Activated naive CD8-positive, alpha-beta T cell treated with anti-CD3 and anti-CD28 coated beads, Interleukin-2, amount 50 U/mL, for 24 hours (primary cell): Measurements from ENCODE around the gene NME7.
"Not testable (repeated sequence)": the region's sequence is repeated elsewhere in the genome, so short reads cannot be mapped to it uniquely, and the experiment has no call there.

Experiments used
- ATAC-seq: fragments of 150-1000 bp; cut with Tn5 transposase; one replicate; pipeline ENCODE4 v1.10.0; 2021
- DNase-seq: peaks from one replicate; pipeline ENCODE4 v3.0.0; 2021
- H3K27ac Mint-ChIP-seq: one replicate; pipeline ENCODE4 v1.8.0; 2021; ENCODE audit warnings: mild to moderate bottlenecking, mixed read lengths
- H3K27me3 Mint-ChIP-seq: one replicate; pipeline ENCODE4 v1.8.0; 2021; ENCODE audit warnings: mixed read lengths
- H3K36me3 Mint-ChIP-seq: one replicate; pipeline ENCODE4 v1.8.0; 2021; ENCODE audit warnings: low read depth, mixed read lengths
- H3K4me1 Mint-ChIP-seq: one replicate; pipeline ENCODE4 v1.8.0; 2021; ENCODE audit warnings: mixed read lengths
- H3K4me3 Mint-ChIP-seq: one replicate; pipeline ENCODE4 v1.8.0; 2021; ENCODE audit warnings: mild to moderate bottlenecking, moderate library complexity, mixed read lengths
- H3K9me3 Mint-ChIP-seq: one replicate; pipeline ENCODE4 v1.8.0; 2021; ENCODE audit warnings: mixed read lengths

The NME7 gene

GRCh38 chr1:169367686-169368405, at the start of gene NME7, which contains the start of gene BLZF1:
Gene NME7, minus strand, starts transcription at chr1:169367797. Its CDS starts 87 bp downstream, at chr1:169367710.
Gene BLZF1, plus strand, starts transcription at chr1:169368195. Its CDS starts 1,328 bp downstream, at chr1:169369523.
- Mint-ChIP-seq H3K36me3 (peaks cover 9% of the 10 kb centered on the region), H3K9me3 (no peaks in the 10 kb centered on the region), H3K27me3 (no peaks in the 10 kb centered on the region), H3K4me1 (peaks cover 41% of the 10 kb centered on the region), H3K27ac (no peak within 1 kb of the TSS), H3K4me3 (no peak within 1 kb of the TSS)
- ATAC-seq = peak; percentile 93
- peak; percentile 97 for DNase-seq

- Mint-ChIP-seq H3K4me1 (no peaks in the 10 kb centered on the region), H3K27me3 (no peaks in the 10 kb centered on the region), H3K36me3 (no peaks in the 10 kb centered on the region), H3K27ac (no peak overlapping the region), H3K9me3 (peaks cover 21% of the 10 kb centered on the region), H3K4me3 (no peak overlapping the region)
- no peak for ATAC-seq
- no peak for DNase-seq
Observed at GRCh38 chr1:169414952-169415351, 47.4 kb upstream of the NME7 start.

GRCh38 chr1:169408340-169408739, 40.7 kb upstream of the NME7 start:
- H3K4me3 Mint-ChIP-seq, DNase-seq, H3K27me3 Mint-ChIP-seq, H3K36me3 Mint-ChIP-seq, H3K27ac Mint-ChIP-seq, H3K4me1 Mint-ChIP-seq, ATAC-seq: not testable (repeated sequence)
- peaks cover 55% of the 10 kb centered on the region for H3K9me3 Mint-ChIP-seq

GRCh38 chr1:169402578-169402977, 35.0 kb upstream of the NME7 start:
- ATAC-seq, H3K36me3 Mint-ChIP-seq, H3K27me3 Mint-ChIP-seq, H3K27ac Mint-ChIP-seq, H3K4me3 Mint-ChIP-seq, DNase-seq, H3K4me1 Mint-ChIP-seq: not testable (repeated sequence)
- peaks cover 46% of the 10 kb centered on the region for H3K9me3 Mint-ChIP-seq

GRCh38 chr1:169395955-169396354, 28.4 kb upstream of the NME7 start:
- peaks cover 6% of the 10 kb centered on the region for H3K9me3 Mint-ChIP-seq
- ATAC-seq = no peak
- no peaks in the 10 kb centered on the region for H3K27me3 Mint-ChIP-seq
- DNase-seq = no peak
- H3K4me1 Mint-ChIP-seq = no peaks in the 10 kb centered on the region
- H3K36me3 Mint-ChIP-seq = peaks cover 33% of the 10 kb centered on the region
- H3K27ac Mint-ChIP-seq = no peak overlapping the region
- no peak overlapping the region for H3K4me3 Mint-ChIP-seq

- no peaks in the 10 kb centered on the region for H3K27me3 Mint-ChIP-seq
- H3K4me3 Mint-ChIP-seq = no peak overlapping the region
- H3K36me3 Mint-ChIP-seq = peaks cover 50% of the 10 kb centered on the region
- no peak for ATAC-seq
- no peaks in the 10 kb centered on the region for H3K9me3 Mint-ChIP-seq
- H3K4me1 Mint-ChIP-seq = peaks cover 11% of the 10 kb centered on the region
- no peak overlapping the region for H3K27ac Mint-ChIP-seq
- DNase-seq = no peak
Observed at GRCh38 chr1:169392406-169392805, 24.8 kb upstream of the NME7 start.

- ATAC-seq (peak; percentile 66), DNase-seq (no peak)
- H3K4me3 Mint-ChIP-seq = no peak overlapping the region
- H3K4me1 Mint-ChIP-seq = peaks cover 11% of the 10 kb centered on the region
- no peaks in the 10 kb centered on the region for H3K9me3 Mint-ChIP-seq
- no peaks in the 10 kb centered on the region for H3K27me3 Mint-ChIP-seq
- H3K36me3 Mint-ChIP-seq = peaks cover 45% of the 10 kb centered on the region
- H3K27ac Mint-ChIP-seq = no peak overlapping the region
Observed at GRCh38 chr1:169390303-169390702, 22.7 kb upstream of the NME7 start.

- no peak for ATAC-seq
Observed at GRCh38 chr1:169387399-169387798, 19.8 kb upstream of the NME7 start.

GRCh38 chr1:169383449-169383848, 15.9 kb upstream of the NME7 start:
- H3K27me3 Mint-ChIP-seq = no peaks in the 10 kb centered on the region
- no peak overlapping the region for H3K27ac Mint-ChIP-seq
- no peaks in the 10 kb centered on the region for H3K4me1 Mint-ChIP-seq
- no peaks in the 10 kb centered on the region for H3K9me3 Mint-ChIP-seq
- DNase-seq (no peak), ATAC-seq (no peak)
- no peak overlapping the region for H3K4me3 Mint-ChIP-seq
- peaks cover 36% of the 10 kb centered on the region for H3K36me3 Mint-ChIP-seq

More at GRCh38 chr1:169387399-169387798, 19.8 kb upstream of the NME7 start:
- Mint-ChIP-seq H3K9me3 (no peaks in the 10 kb centered on the region), H3K36me3 (peaks cover 29% of the 10 kb centered on the region), H3K27ac (no peak overlapping the region), H3K27me3 (no peaks in the 10 kb centered on the region), H3K4me3 (no peak overlapping the region), H3K4me1 (peaks cover 11% of the 10 kb centered on the region)
- no peak for DNase-seq

- H3K9me3 Mint-ChIP-seq = no peaks in the 10 kb centered on the region
- H3K36me3 Mint-ChIP-seq = peaks cover 36% of the 10 kb centered on the region
- ATAC-seq = no peak
- no peak for DNase-seq
- H3K27ac Mint-ChIP-seq = no peak overlapping the region
- H3K4me1 Mint-ChIP-seq = no peaks in the 10 kb centered on the region
- no peak overlapping the region for H3K4me3 Mint-ChIP-seq
- H3K27me3 Mint-ChIP-seq = no peaks in the 10 kb centered on the region
Observed at GRCh38 chr1:169381162-169381561, 13.6 kb upstream of the NME7 start.

GRCh38 chr1:169371404-169371803, 3.8 kb upstream of the NME7 start:
- H3K4me3 Mint-ChIP-seq = no peak overlapping the region
- no peak overlapping the region for H3K27ac Mint-ChIP-seq
- H3K36me3 Mint-ChIP-seq = peaks cover 14% of the 10 kb centered on the region
- H3K4me1 Mint-ChIP-seq = peaks cover 25% of the 10 kb centered on the region
- ATAC-seq = no peak
- H3K27me3 Mint-ChIP-seq = no peaks in the 10 kb centered on the region
- H3K9me3 Mint-ChIP-seq = no peaks in the 10 kb centered on the region
- DNase-seq = no peak

- Mint-ChIP-seq H3K4me3 (no peak overlapping the region), H3K4me1 (peaks cover 37% of the 10 kb centered on the region), H3K27ac (no peak overlapping the region), H3K9me3 (no peaks in the 10 kb centered on the region), H3K27me3 (no peaks in the 10 kb centered on the region), H3K36me3 (peaks cover 14% of the 10 kb centered on the region)
- DNase-seq (peak; percentile 25), ATAC-seq (no peak)
Observed at GRCh38 chr1:169368406-169368769, 791 bp upstream of the NME7 start.

GRCh38 chr1:169367096-169367685, 406 bp downstream of the NME7 start:
- DNase-seq (no peak), ATAC-seq (no peak)
- Mint-ChIP-seq H3K27ac (no peak overlapping the region), H3K9me3 (no peaks in the 10 kb centered on the region), H3K27me3 (no peaks in the 10 kb centered on the region), H3K4me1 (peaks cover 48% of the 10 kb centered on the region), H3K4me3 (no peak overlapping the region), H3K36me3 (peaks cover 9% of the 10 kb centered on the region)

- H3K27me3 Mint-ChIP-seq = no peaks in the 10 kb centered on the region
- H3K4me3 Mint-ChIP-seq = no peak overlapping the region
- H3K27ac Mint-ChIP-seq = no peak overlapping the region
- DNase-seq (no peak), ATAC-seq (no peak)
- peaks cover 42% of the 10 kb centered on the region for H3K4me1 Mint-ChIP-seq
- H3K9me3 Mint-ChIP-seq = no peaks in the 10 kb centered on the region
- peaks cover under 1% of the 10 kb centered on the region for H3K36me3 Mint-ChIP-seq
Observed at GRCh38 chr1:169364948-169365347, 2.6 kb downstream of the NME7 start.

- peak; percentile 61 for ATAC-seq
- H3K4me1 Mint-ChIP-seq = peaks cover 32% of the 10 kb centered on the region
- no peaks in the 10 kb centered on the region for H3K9me3 Mint-ChIP-seq
- peak; percentile 35 for DNase-seq
- no peaks in the 10 kb centered on the region for H3K36me3 Mint-ChIP-seq
- H3K27me3 Mint-ChIP-seq = no peaks in the 10 kb centered on the region
- H3K27ac Mint-ChIP-seq = peak overlapping the region; percentile 77
- H3K4me3 Mint-ChIP-seq = peak overlapping the region; percentile 54
Observed at GRCh38 chr1:169363046-169363730, 4.4 kb downstream of the NME7 start.
